Adipocyte (in vitro differentiated cells): ENCODE data around the gene PDS5B.

Experiments used
- DNase-seq: peaks from one replicate; pipeline ENCODE4 v3.0.0-alpha.2; 2015; ENCODE audit warnings: low read depth
- H3K27me3 ChIP-seq: replicated peaks from 2 replicates; pipeline ENCODE4 v1.7.0; 2013; ENCODE audit warnings: mild to moderate bottlenecking, low read length, moderate library complexity; ENCODE audit not compliant: control insufficient read depth, insufficient read depth
- H3K36me3 ChIP-seq: 2 replicates; pipeline ENCODE4 v1.7.0; 2013; ENCODE audit warnings: low read length, mild to moderate bottlenecking, moderate library complexity; ENCODE audit not compliant: control insufficient read depth, insufficient read depth, severe bottlenecking
- H3K4me1 ChIP-seq: 2 replicates; pipeline ENCODE4 v1.7.0; 2013; ENCODE audit warnings: mild to moderate bottlenecking, low read length, moderate library complexity; ENCODE audit not compliant: control insufficient read depth, insufficient read depth
- H3K4me3 ChIP-seq: 2 replicates; pipeline ENCODE4 v1.7.0; 2013; ENCODE audit warnings: mild to moderate bottlenecking, low read length, moderate library complexity
- H3K9ac ChIP-seq: 2 replicates; pipeline ENCODE4 v1.7.0; 2013; ENCODE audit warnings: mild to moderate bottlenecking, low read length, moderate library complexity
- H3K9me3 ChIP-seq: 2 replicates; pipeline ENCODE4 v1.7.0; 2013; ENCODE audit warnings: mild to moderate bottlenecking, low read length, moderate library complexity; ENCODE audit not compliant: control insufficient read depth

Gene PDS5B

GRCh38 chr13:32629866-32630265, 43.6 kb downstream of the PDS5B start:
- no peak for DNase-seq

DNA sequence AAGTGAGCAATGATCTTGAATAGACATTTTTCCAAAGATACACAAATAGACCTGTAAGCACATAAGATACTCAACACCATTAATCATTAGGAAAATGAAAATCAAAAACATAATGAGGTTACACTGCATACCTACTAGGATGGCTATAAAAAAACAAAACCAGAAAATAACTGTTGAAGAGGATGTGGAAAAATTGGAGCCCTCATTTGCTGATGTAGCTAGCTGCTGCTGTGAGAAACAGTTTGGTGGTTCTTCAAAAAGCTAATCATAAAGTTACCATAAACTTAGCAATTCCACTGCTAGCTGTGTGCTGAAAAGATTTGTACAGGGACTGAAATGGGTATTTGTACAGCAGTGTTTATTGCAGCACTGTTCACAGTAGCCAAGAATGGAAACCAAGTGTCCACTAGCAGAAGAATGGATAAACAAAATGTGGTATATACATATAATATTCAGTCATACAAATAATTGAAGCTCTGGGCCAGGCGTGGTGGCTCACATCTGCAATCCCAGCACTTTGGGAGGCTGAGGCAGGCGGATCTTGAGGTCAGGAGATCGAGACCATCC, 46.2 kb downstream of the PDS5B start:
- Histone ChIP-seq H3K4me3 (no peak overlapping the region), H3K4me1 (peaks cover 18% of the 10 kb centered on the region), H3K36me3 (no peaks in the 10 kb centered on the region)

More at GRCh38 chr13:32629866-32630265, 43.6 kb downstream of the PDS5B start:
- Histone ChIP-seq H3K9ac (no peak overlapping the region), H3K4me3 (no peak overlapping the region), H3K4me1 (peaks cover 35% of the 10 kb centered on the region), H3K9me3 (no peaks in the 10 kb centered on the region), H3K27me3 (no peaks in the 10 kb centered on the region), H3K36me3 (no peaks in the 10 kb centered on the region)

GRCh38 chr13:32636711-32637110, 50.5 kb downstream of the PDS5B start:
- DNase-seq: no peak
- Histone ChIP-seq H3K27me3 (no peaks in the 10 kb centered on the region), H3K4me1 (peaks cover 18% of the 10 kb centered on the region), H3K9ac (no peak overlapping the region), H3K9me3 (no peaks in the 10 kb centered on the region), H3K4me3 (no peak overlapping the region), H3K36me3 (no peaks in the 10 kb centered on the region)

More for the DNA sequence above, 46.2 kb downstream of the PDS5B start:
- no peaks in the 10 kb centered on the region for H3K27me3 ChIP-seq
- no peak overlapping the region for H3K9ac ChIP-seq
- H3K9me3 ChIP-seq: no peaks in the 10 kb centered on the region
- no peak for DNase-seq

- peaks cover 3% of the 10 kb centered on the region for H3K4me1 ChIP-seq
- DNase-seq: no peak
- H3K9ac ChIP-seq: no peak overlapping the region
- no peaks in the 10 kb centered on the region for H3K36me3 ChIP-seq
- H3K4me3 ChIP-seq: no peak overlapping the region
- H3K9me3 ChIP-seq: no peaks in the 10 kb centered on the region
- H3K27me3 ChIP-seq: no peaks in the 10 kb centered on the region
Measured at GRCh38 chr13:32638739-32639138, 52.5 kb downstream of the PDS5B start.

- no peaks in the 10 kb centered on the region for H3K36me3 ChIP-seq
- H3K9ac ChIP-seq: no peak overlapping the region
- H3K27me3 ChIP-seq: no peaks in the 10 kb centered on the region
- peak; percentile 84 for DNase-seq
- H3K4me3 ChIP-seq: no peak overlapping the region
- no peaks in the 10 kb centered on the region for H3K9me3 ChIP-seq
- H3K4me1 ChIP-seq: no peaks in the 10 kb centered on the region
Measured at GRCh38 chr13:32639502-32640105, 53.4 kb downstream of the PDS5B start.

- H3K9ac ChIP-seq: no peak overlapping the region
Measured at GRCh38 chr13:32642316-32642715, 56.1 kb downstream of the PDS5B start.

DNA sequence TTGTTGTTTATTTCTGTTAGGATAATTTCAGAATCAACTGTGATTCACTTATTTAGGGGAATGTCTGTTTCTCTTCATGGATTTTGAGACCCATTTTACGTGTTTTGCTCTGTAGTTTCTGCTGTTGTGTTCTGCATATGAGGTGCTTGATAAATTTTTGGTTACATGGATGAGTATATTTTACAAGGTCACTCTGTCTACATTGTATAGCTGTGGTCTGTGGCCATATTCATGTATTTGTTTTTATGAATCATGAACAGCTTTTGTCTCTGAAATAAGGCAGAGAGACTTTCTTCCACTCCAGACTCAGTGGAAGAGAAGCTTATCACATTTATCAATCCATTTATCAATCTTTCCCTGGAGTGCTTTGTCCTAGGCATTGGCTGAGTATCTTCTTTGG, 56.6 kb downstream of the PDS5B start:
- no peak overlapping the region for H3K4me3 ChIP-seq

More at GRCh38 chr13:32642316-32642715, 56.1 kb downstream of the PDS5B start:
- no peaks in the 10 kb centered on the region for H3K27me3 ChIP-seq
- no peaks in the 10 kb centered on the region for H3K4me1 ChIP-seq
- H3K4me3 ChIP-seq: no peak overlapping the region
- no peaks in the 10 kb centered on the region for H3K9me3 ChIP-seq
- DNase-seq: no peak
- H3K36me3 ChIP-seq: no peaks in the 10 kb centered on the region

GRCh38 chr13:32645854-32646253, 59.6 kb downstream of the PDS5B start:
- no peaks in the 10 kb centered on the region for H3K27me3 ChIP-seq
- no peak overlapping the region for H3K9ac ChIP-seq
- no peaks in the 10 kb centered on the region for H3K9me3 ChIP-seq
- H3K36me3 ChIP-seq: no peaks in the 10 kb centered on the region
- H3K4me3 ChIP-seq: no peak overlapping the region
- H3K4me1 ChIP-seq: peaks cover 11% of the 10 kb centered on the region
- DNase-seq: no peak

More for the DNA sequence above, 56.6 kb downstream of the PDS5B start:
- Histone ChIP-seq H3K27me3 (no peaks in the 10 kb centered on the region), H3K36me3 (no peaks in the 10 kb centered on the region), H3K4me1 (no peaks in the 10 kb centered on the region), H3K9ac (no peak overlapping the region), H3K9me3 (no peaks in the 10 kb centered on the region)
- DNase-seq: no peak

- no peak overlapping the region for H3K9ac ChIP-seq
- H3K9me3 ChIP-seq: no peaks in the 10 kb centered on the region
- DNase-seq: no peak
- H3K4me3 ChIP-seq: no peak overlapping the region
- peaks cover 14% of the 10 kb centered on the region for H3K4me1 ChIP-seq
- H3K36me3 ChIP-seq: no peaks in the 10 kb centered on the region
- H3K27me3 ChIP-seq: no peaks in the 10 kb centered on the region
Measured at GRCh38 chr13:32647926-32648325, 61.7 kb downstream of the PDS5B start.

GRCh38 chr13:32650705-32651311, 64.6 kb downstream of the PDS5B start:
- peak; percentile 65 for DNase-seq

GRCh38 chr13:32657309-32657708, 71.1 kb downstream of the PDS5B start:
- Histone ChIP-seq H3K27me3 (no peaks in the 10 kb centered on the region), H3K4me1 (no peaks in the 10 kb centered on the region), H3K4me3 (no peak overlapping the region), H3K9ac (no peak overlapping the region), H3K36me3 (no peaks in the 10 kb centered on the region), H3K9me3 (peaks cover 15% of the 10 kb centered on the region)
- no peak for DNase-seq

More at GRCh38 chr13:32650705-32651311, 64.6 kb downstream of the PDS5B start:
- H3K27me3 ChIP-seq: no peaks in the 10 kb centered on the region
- no peak overlapping the region for H3K4me3 ChIP-seq
- peaks cover 14% of the 10 kb centered on the region for H3K4me1 ChIP-seq
- no peaks in the 10 kb centered on the region for H3K36me3 ChIP-seq
- no peak overlapping the region for H3K9ac ChIP-seq
- H3K9me3 ChIP-seq: peaks cover under 1% of the 10 kb centered on the region
